K562 (cell line): ENCODE results near the gene DIS3L. TPM values are rescaled to one million over a fixed set of nuclear protein-coding genes. Genes with fewer than 3 reads are reported as not detected.

Source experiments
- ATAC-seq: fragments of 200-7000 bp; cut with Tn5 transposase; 3 replicates; pipeline ENCODE4 v1.9.1; 2020; ENCODE audit warnings: moderate library complexity
- BruUV-seq: library from RNA; stranded (reverse); fragments of 400-500 nt; replicated peaks from 2 replicates; lab custom pipeline; 2021; lab: Mats Ljungman, UMichigan
- CTCF ChIA-PET: fragments of 300-600 bp; formaldehyde crosslinking; extraction: SDS; loops from one replicate; lab custom pipeline; 2021; ENCODE audit warnings: low intra/inter-chr PET ratio; lab: Yijun Ruan, JAX
- POLR2A ChIA-PET: fragments of 300-600, 350-650 bp; sonication (Branson Sonifier 250); formaldehyde crosslinking; extraction: SDS; loops from one replicate; lab custom pipeline; 2021; ENCODE audit warnings: antibody characterized with exemption, inconsistent platforms; lab: Yijun Ruan, JAX
- DNase-seq, 4 experiments: peaks; one replicate each; pipeline versions ENCODE4 v3.0.0 to v3.0.0-alpha.2; 2011 to 2018; ENCODE audit warnings: low spot score in 3 of 4, mixed read lengths in 3 of 4; ENCODE audit errors: extremely low read depth in 1 of 4
- FAIRE-seq: peaks from 2 replicates; lab custom pipeline; 2011; peaks lifted over from hg19 to GRCh38; lab: Jason Lieb, UNC
- H2AFZ ChIP-seq: 2 replicates; pipeline ENCODE4 v1.6.0; 2011; ENCODE audit warnings: low read depth, low read length, control low read depth, inconsistent platforms
- H3K27ac ChIP-seq: fragments of 200-600 bp; 3 replicates; pipeline ENCODE4 v1.8.0; 2011; ENCODE audit warnings: low read depth, mild to moderate bottlenecking, control low read depth, inconsistent platforms, low read length, moderate library complexity, mixed read lengths; ENCODE audit errors: extremely low read depth
- H3K27me3 ChIP-seq, 2 experiments: fragments of 300-600 bp in 1 of 2; 2 replicates in 1 of 2; 3 replicates in 1 of 2; pipeline versions ENCODE4 v1.6.0 to v1.8.0; 2011; ENCODE audit warnings: inconsistent platforms in 2 of 2, low read length in 2 of 2, mild to moderate bottlenecking in 1 of 2, mixed read lengths in 1 of 2, moderate library complexity in 1 of 2; ENCODE audit not compliant: control insufficient read depth in 2 of 2, insufficient read depth in 2 of 2
- H3K36me3 ChIP-seq: fragments of 300-600 bp; 3 replicates; pipeline ENCODE4 v1.8.0; 2011; ENCODE audit warnings: mild to moderate bottlenecking, low read length, inconsistent platforms; ENCODE audit not compliant: control insufficient read depth, insufficient read depth
- H3K4me1 ChIP-seq, 2 experiments: fragments of 200-600 bp in 1 of 2; replicated peaks in 1 of 2; 2 replicates in 1 of 2; 3 replicates in 1 of 2; pipeline versions ENCODE4 v1.5.1 to v1.8.0; 2011; ENCODE audit warnings: inconsistent platforms in 2 of 2, low read length in 2 of 2, mild to moderate bottlenecking in 1 of 2, mixed read lengths in 1 of 2, moderate library complexity in 1 of 2; ENCODE audit not compliant: control insufficient read depth in 2 of 2, insufficient read depth in 2 of 2
- H3K4me2 ChIP-seq: 2 replicates; pipeline ENCODE4 v1.6.1; 2011; ENCODE audit warnings: low read length, control low read depth, inconsistent platforms, mixed read lengths; ENCODE audit not compliant: insufficient read depth
- H3K4me3 ChIP-seq: fragments of 200-600 bp; sonication (generic), shearing (Covaris generic); 2 replicates; pipeline ENCODE4 v1.5.1; 2016; ENCODE audit warnings: control low read depth, inconsistent platforms
- H3K79me2 ChIP-seq: fragments of 200-600 bp; 3 replicates; pipeline ENCODE4 v1.8.0; 2011; ENCODE audit warnings: low read length, inconsistent platforms; ENCODE audit not compliant: control insufficient read depth, insufficient read depth
- H3K9ac ChIP-seq, 2 experiments: 2 replicates each; pipeline versions ENCODE4 v1.6.0 to v1.6.1; 2011; ENCODE audit warnings: low read depth in 2 of 2, low read length in 2 of 2, control low read depth in 1 of 2, inconsistent platforms in 1 of 2, mild to moderate bottlenecking in 1 of 2, mixed read lengths in 1 of 2; ENCODE audit not compliant: insufficient read depth in 1 of 2
- H3K9me1 ChIP-seq: one replicate; pipeline ENCODE4 v1.6.0; 2011; ENCODE audit warnings: inconsistent platforms, mild to moderate bottlenecking, low read length, moderate library complexity; ENCODE audit not compliant: control insufficient read depth, insufficient read depth
- H3K9me3 ChIP-seq: replicated peaks from 2 replicates; pipeline ENCODE4 v1.5.1; 2011; ENCODE audit warnings: low read depth, low read length, inconsistent platforms; ENCODE audit not compliant: control insufficient read depth, insufficient read depth
- H4K20me1 ChIP-seq: replicated peaks from 2 replicates; pipeline ENCODE4 v1.6.1; 2011; ENCODE audit warnings: low read length, inconsistent platforms, mixed read lengths; ENCODE audit not compliant: control insufficient read depth, insufficient read depth
- EZH2 ChIP-seq: IDR thresholded peaks from 2 replicates; pipeline ENCODE4 v1.6.1; 2012; ENCODE audit warnings: low read depth, mild to moderate bottlenecking, inconsistent platforms, low read length, borderline replicate concordance
- ZNF740 ChIP-seq, 3 experiments: fragments of 200-800 bp in 1 of 3; sonication (Bioruptor generic) in 1 of 3; sonication (generic) in 1 of 3; formaldehyde crosslinking in 1 of 3; IDR thresholded peaks; 2 replicates each; pipeline versions ENCODE4 v1.6.1 to v1.8.0; 2016 to 2022; ENCODE audit warnings: mild to moderate bottlenecking in 2 of 3, missing compliant biosample characterization in 2 of 3, missing genetic modification characterization in 2 of 3, missing genetic modification reagents in 1 of 3
- WGBS: fragments of 100-300 bp; shearing (Covaris generic); methylation state at CpG from one replicate; pipeline ENCODE4 v1.1.6; 2016; ENCODE audit warnings: low coverage, mixed read lengths; ENCODE audit not compliant: insufficient coverage; ENCODE audit errors: missing lambda C conversion rate; 5-methylcytosine and 5-hydroxymethylcytosine counted together
- in situ Hi-C: fragments of 300-500 bp; cut with MboI; formaldehyde crosslinking; loops from 4 replicates; pipeline ENCODE4 v1.15.0; 2018; ENCODE audit warnings: inconsistent platforms, mixed read lengths
- intact Hi-C: fragments of 100-400 bp; cut with micrococcal nuclease; formaldehyde crosslinking; loops from 2 replicates; pipeline ENCODE4 v1.14.2; 2022
- polyA plus RNA-seq, 8 experiments: library from polyadenylated mRNA; depleted of rRNA in 4 of 8; stranded (reverse) in 5 of 8; unstranded in 3 of 8; fragments of >200 nt; fragmentation: Nextera tagmentation in 2 of 8; fragmentation: Illumina TruSeq in 1 of 8; extraction: Ambion mirVana in 2 of 8; extraction: Trizol in 1 of 8; gene quantifications; 2 replicates each; pipeline versions ENCODE4 v1.2.1 to v1.2.3, GENCODE V29; 2011 to 2014; ENCODE audit warnings: inconsistent platforms in 1 of 8, missing spikeins in 1 of 8
- total RNA-seq, 7 experiments: library from RNA; depleted of rRNA in 6 of 7; stranded (reverse); fragments of >200 nt in 6 of 7; fragmentation: Illumina TruSeq in 2 of 7; extraction: Trizol in 2 of 7; gene quantifications; 2 replicates each; pipeline versions ENCODE4 v1.2.1 to v1.2.3, GENCODE V29; 2011 to 2021; ENCODE audit warnings: low replicate concordance in 1 of 7
- TF ChIP-seq, protein P1 (sequence below), 2 experiments: fragments of 450-650 bp; formaldehyde crosslinking in 1 of 2; IDR thresholded peaks; 2 replicates each; pipeline versions ENCODE4 v1.4.0 to v1.6.1; 2014 to 2020; ENCODE audit warnings: mild to moderate bottlenecking in 2 of 2, borderline replicate concordance in 1 of 2, low read depth in 1 of 2
- TF ChIP-seq, protein P2 (sequence below), 3 experiments: IDR thresholded peaks in 2 of 3; conservative IDR thresholded peaks in 1 of 3; 2 replicates each; pipeline ENCODE4 v1.5.1; 2011 to 2012; ENCODE audit warnings: low read length in 3 of 3, mild to moderate bottlenecking in 3 of 3, control low read depth in 2 of 3, improper control_type of control experiment in 1 of 3, inconsistent platforms in 1 of 3, low read depth in 1 of 3, mixed read lengths in 1 of 3, moderate library complexity in 1 of 3; ENCODE audit not compliant: insufficient read depth in 2 of 3

The DIS3L gene
- total and polyA plus RNA-seq, 9 of the 15 experiments (the other 6 are each of a cell fraction or from before 2014, with no cell fraction given), result 5.9 to 34.6 (median 16.9) TPM

DNA sequence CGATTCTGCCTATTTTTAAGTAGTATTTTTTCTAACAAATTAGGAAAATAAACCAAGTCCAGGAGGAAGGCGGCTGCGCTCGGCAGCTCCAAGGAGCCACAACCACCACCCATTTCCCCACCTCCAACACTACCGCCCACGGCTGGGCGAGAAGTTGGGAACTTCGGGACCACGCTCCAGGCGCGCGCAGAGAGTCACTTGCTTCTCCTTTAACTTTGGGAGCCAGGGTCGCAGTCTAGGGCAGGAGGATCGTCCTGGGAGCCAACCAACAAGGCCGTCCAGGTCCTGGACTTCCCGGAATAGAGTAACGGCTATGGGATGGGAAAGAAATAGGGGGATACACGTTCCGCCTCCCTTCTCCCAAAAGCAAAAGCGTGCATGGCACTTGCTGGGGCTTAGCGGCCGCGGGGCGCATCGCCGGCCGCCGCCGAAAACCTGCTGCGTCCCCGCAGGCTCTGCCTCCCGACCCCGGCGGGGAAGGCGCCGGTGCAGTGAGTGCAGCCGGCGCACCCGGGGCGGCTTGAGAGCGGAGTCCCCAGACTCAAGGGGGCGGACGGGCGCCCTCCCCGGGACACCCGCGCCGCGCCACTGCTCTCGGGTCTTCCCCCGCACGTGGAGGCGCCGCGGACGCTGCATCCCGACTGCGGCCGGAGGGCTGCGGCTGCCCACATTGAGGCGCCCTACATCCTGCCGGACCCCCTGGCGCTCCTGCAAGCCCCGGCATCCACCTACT is 40.5 kb upstream of the DIS3L start:
- in situ Hi-C loops (no loop called here), intact Hi-C loops (loop anchor here (5.0 kb wide), 1 partner anchor 34 kb away; no protein-coding TSS in a partner anchor)
- Histone ChIP-seq H3K27me3 (peaks cover 52 to 70% of the 10 kb centered on the region in 2 experiments), H3K27ac (no peak overlapping the region), H3K36me3 (no peaks in the 10 kb centered on the region), H4K20me1 (peaks cover 15% of the 10 kb centered on the region; the same call in 1 of the 2 replicates), H3K9me3 (no peaks in the 10 kb centered on the region), H3K4me3 (0 out of 2 replicates have a peak overlapping the region, but pooled peaks have one; percentile 6), H3K79me2 (no peaks in the 10 kb centered on the region), H3K4me2 (peak overlapping the region; percentile 60), H3K9me1 (no peaks in the 10 kb centered on the region), H3K4me1 (peaks cover 3 to 23% of the 10 kb centered on the region in 2 experiments; a peak in 3 of 5 replicates), H3K9ac (no peak overlapping the region), H2AFZ (peak overlapping the region; percentile 51; the same call in 1 of the 2 replicates)
- ChIA-PET POLR2A (interaction anchor here (0.6 to 0.9 kb wide), 3 partner anchors 9 to 342 kb away, joined by 3 to 4 read pairs (median 3); no protein-coding TSS in a partner anchor), CTCF (interaction anchor here (1.1 to 1.8 kb wide), 2 partner anchors 35 to 245 kb away, joined by 4 to 9 read pairs; partner anchors contain the start of gene SNAPC5)
- ATAC-seq, result peak; percentile 36
- BruUV-seq, result no TSS peak
- peak; percentile 94; the same call in 1 of the 2 replicates for TF ChIP-seq EZH2
- TF ChIP-seq, protein P1, sequence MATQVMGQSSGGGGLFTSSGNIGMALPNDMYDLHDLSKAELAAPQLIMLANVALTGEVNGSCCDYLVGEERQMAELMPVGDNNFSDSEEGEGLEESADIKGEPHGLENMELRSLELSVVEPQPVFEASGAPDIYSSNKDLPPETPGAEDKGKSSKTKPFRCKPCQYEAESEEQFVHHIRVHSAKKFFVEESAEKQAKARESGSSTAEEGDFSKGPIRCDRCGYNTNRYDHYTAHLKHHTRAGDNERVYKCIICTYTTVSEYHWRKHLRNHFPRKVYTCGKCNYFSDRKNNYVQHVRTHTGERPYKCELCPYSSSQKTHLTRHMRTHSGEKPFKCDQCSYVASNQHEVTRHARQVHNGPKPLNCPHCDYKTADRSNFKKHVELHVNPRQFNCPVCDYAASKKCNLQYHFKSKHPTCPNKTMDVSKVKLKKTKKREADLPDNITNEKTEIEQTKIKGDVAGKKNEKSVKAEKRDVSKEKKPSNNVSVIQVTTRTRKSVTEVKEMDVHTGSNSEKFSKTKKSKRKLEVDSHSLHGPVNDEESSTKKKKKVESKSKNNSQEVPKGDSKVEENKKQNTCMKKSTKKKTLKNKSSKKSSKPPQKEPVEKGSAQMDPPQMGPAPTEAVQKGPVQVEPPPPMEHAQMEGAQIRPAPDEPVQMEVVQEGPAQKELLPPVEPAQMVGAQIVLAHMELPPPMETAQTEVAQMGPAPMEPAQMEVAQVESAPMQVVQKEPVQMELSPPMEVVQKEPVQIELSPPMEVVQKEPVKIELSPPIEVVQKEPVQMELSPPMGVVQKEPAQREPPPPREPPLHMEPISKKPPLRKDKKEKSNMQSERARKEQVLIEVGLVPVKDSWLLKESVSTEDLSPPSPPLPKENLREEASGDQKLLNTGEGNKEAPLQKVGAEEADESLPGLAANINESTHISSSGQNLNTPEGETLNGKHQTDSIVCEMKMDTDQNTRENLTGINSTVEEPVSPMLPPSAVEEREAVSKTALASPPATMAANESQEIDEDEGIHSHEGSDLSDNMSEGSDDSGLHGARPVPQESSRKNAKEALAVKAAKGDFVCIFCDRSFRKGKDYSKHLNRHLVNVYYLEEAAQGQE (IDR thresholded peaks at IDR 0.05; ENCODE audit: borderline replicate concordance), result 0 out of 2 replicates have a peak, but pooled peaks have one; percentile 0
- TF ChIP-seq, protein P1 (CRISPR knock-in tag; IDR thresholded peaks at IDR 0.05; ENCODE audit: low read depth), result no peak
- TF ChIP-seq, protein P2, sequence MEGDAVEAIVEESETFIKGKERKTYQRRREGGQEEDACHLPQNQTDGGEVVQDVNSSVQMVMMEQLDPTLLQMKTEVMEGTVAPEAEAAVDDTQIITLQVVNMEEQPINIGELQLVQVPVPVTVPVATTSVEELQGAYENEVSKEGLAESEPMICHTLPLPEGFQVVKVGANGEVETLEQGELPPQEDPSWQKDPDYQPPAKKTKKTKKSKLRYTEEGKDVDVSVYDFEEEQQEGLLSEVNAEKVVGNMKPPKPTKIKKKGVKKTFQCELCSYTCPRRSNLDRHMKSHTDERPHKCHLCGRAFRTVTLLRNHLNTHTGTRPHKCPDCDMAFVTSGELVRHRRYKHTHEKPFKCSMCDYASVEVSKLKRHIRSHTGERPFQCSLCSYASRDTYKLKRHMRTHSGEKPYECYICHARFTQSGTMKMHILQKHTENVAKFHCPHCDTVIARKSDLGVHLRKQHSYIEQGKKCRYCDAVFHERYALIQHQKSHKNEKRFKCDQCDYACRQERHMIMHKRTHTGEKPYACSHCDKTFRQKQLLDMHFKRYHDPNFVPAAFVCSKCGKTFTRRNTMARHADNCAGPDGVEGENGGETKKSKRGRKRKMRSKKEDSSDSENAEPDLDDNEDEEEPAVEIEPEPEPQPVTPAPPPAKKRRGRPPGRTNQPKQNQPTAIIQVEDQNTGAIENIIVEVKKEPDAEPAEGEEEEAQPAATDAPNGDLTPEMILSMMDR (IDR thresholded peaks at IDR 0.05 in 2 of 3, conservative IDR thresholded peaks at IDR 0.05 in 1 of 3; ENCODE audit: insufficient read depth in 2 of 3, low read depth in 1 of 3, low read length in 3 of 3), result 0 out of 6 replicates have a peak, but pooled peaks of 1 of the 3 experiments have one; percentile 30
- TF ChIP-seq ZNF740 (CRISPR knock-in tag; IDR thresholded peaks at IDR 0.05), result no peak
- TF ChIP-seq ZNF740 (tag; IDR thresholded peaks at IDR 0.05), result no peak
- FAIRE-seq, result no peak
- 16% methylated on average over 51 of the region's 64 CpGs for WGBS
- DNase-seq, result peak in 2 of 4 experiments; percentile 23 to 31
